Measurements from ENCODE around the gene COX6A2.

The COX6A2 gene

GRCh38 chr16:31407406-31407805 is 20.8 kb downstream of the COX6A2 start:
- no peak for DNase-seq

- no peak for DNase-seq
These were observed 23.7 kb downstream of the COX6A2 start for GRCh38 chr16:31404353-31405064.

GRCh38 chr16:31403590-31404352 is 24.4 kb downstream of the COX6A2 start:
- DNase-seq: no peak

- DNase-seq: peak in 1 of 2 donors; percentile 5
These were observed 25.5 kb downstream of the COX6A2 start for GRCh38 chr16:31402687-31403086.

GRCh38 chr16:31401436-31401835 is 26.7 kb downstream of the COX6A2 start:
- DNase-seq: no peak

- DNase-seq: no peak
These were observed 28.0 kb downstream of the COX6A2 start for GRCh38 chr16:31400191-31400590.

GRCh38 chr16:31397701-31398100 is 30.5 kb downstream of the COX6A2 start:
- no peak for DNase-seq

- no peak for DNase-seq
These were observed 31.0 kb downstream of the COX6A2 start for GRCh38 chr16:31397096-31397660.

- no peak for DNase-seq
These were observed 32.5 kb downstream of the COX6A2 start for GRCh38 chr16:31395647-31396046.

- no peak for DNase-seq
These were observed 35.1 kb downstream of the COX6A2 start, which contains the start of gene ITGAD for GRCh38 chr16:31393056-31393455. Gene ITGAD (plus strand): TSS chr16:31393335. CDS start chr16:31393361, 26 bp downstream.

GRCh38 chr16:31390504-31391041 is 37.6 kb downstream of the COX6A2 start:
- no peak for DNase-seq

- DNase-seq: no peak
These were observed 39.6 kb downstream of the COX6A2 start for GRCh38 chr16:31388535-31388934.

- no peak for DNase-seq
These were observed 41.8 kb downstream of the COX6A2 start for GRCh38 chr16:31386157-31386984.

- no peak for DNase-seq
These were observed 42.5 kb downstream of the COX6A2 start for GRCh38 chr16:31385680-31386079.

- DNase-seq: peak; percentile 30 to 47
These were observed 45.5 kb downstream of the COX6A2 start for GRCh38 chr16:31382485-31383161.

- no peak for DNase-seq
These were observed 48.0 kb downstream of the COX6A2 start for GRCh38 chr16:31380201-31380600.
